HepG2 (cell line): Measurements from ENCODE around the gene MAGEL2. TPM values are rescaled to one million over a fixed set of nuclear protein-coding genes. Genes with fewer than 3 reads are reported as not detected.

ENCODE experiments used
- AHDC1 ChIP-seq: sonication (generic); formaldehyde crosslinking; IDR thresholded peaks from 2 replicates; pipeline ENCODE4 v1.5.1; 2020; ENCODE audit warnings: mild to moderate bottlenecking, missing genetic modification reagents, borderline replicate concordance
- BCL6 ChIP-seq: IDR thresholded peaks from 2 replicates; pipeline ENCODE4 v1.6.1; 2016; ENCODE audit warnings: missing genetic modification reagents, missing compliant biosample characterization
- BCLAF1 ChIP-seq: fragments of 450-650 bp; IDR thresholded peaks from 2 replicates; pipeline ENCODE4 v1.6.1; 2017; ENCODE audit warnings: mild to moderate bottlenecking
- FOXJ3 ChIP-seq: sonication (generic); formaldehyde crosslinking; IDR thresholded peaks from 2 replicates; pipeline ENCODE4 v1.4.0; 2020; ENCODE audit warnings: missing genetic modification reagents, mild to moderate bottlenecking, borderline replicate concordance
- FOXK1 ChIP-seq: sonication (generic); formaldehyde crosslinking; IDR thresholded peaks from 2 replicates; pipeline ENCODE4 v1.4.0; 2020; ENCODE audit warnings: low read depth, missing genetic modification reagents, borderline replicate concordance
- HDAC1 ChIP-seq: sonication (generic); formaldehyde crosslinking; IDR thresholded peaks from 2 replicates; pipeline ENCODE4 v1.5.1; 2020; ENCODE audit warnings: mild to moderate bottlenecking, missing genetic modification reagents
- KAT8 ChIP-seq: IDR thresholded peaks from 2 replicates; pipeline ENCODE4 v1.6.1; 2016; ENCODE audit warnings: missing genetic modification reagents, missing compliant biosample characterization
- MED1 ChIP-seq: sonication (generic); formaldehyde crosslinking; IDR thresholded peaks from 2 replicates; pipeline ENCODE4 v1.4.0; 2020; ENCODE audit warnings: missing genetic modification reagents
- NAIF1 ChIP-seq: sonication (generic); formaldehyde crosslinking; IDR thresholded peaks from 2 replicates; pipeline ENCODE4 v1.5.0; 2020; ENCODE audit warnings: mild to moderate bottlenecking, missing genetic modification reagents, borderline replicate concordance
- POGK ChIP-seq: sonication (generic); formaldehyde crosslinking; conservative IDR thresholded peaks from 2 replicates; pipeline ENCODE4 v1.8.0; 2022; ENCODE audit warnings: mild to moderate bottlenecking, moderate library complexity, missing genetic modification reagents
- SMC3 ChIP-seq: IDR thresholded peaks from 2 replicates; pipeline ENCODE4 v1.6.1; 2011; ENCODE audit warnings: low read length, improper control_type of control experiment
- ZGPAT ChIP-seq: IDR thresholded peaks from 2 replicates; pipeline ENCODE4 v1.6.1; 2016; ENCODE audit warnings: mild to moderate bottlenecking
- ZIK1 ChIP-seq: sonication (generic); formaldehyde crosslinking; IDR thresholded peaks from 2 replicates; pipeline ENCODE4 v1.5.0; 2020; ENCODE audit warnings: mild to moderate bottlenecking, low read depth, missing genetic modification reagents, borderline replicate concordance
- ZNF292 ChIP-seq: sonication (generic); formaldehyde crosslinking; IDR thresholded peaks from 2 replicates; pipeline ENCODE4 v1.8.1; 2022; ENCODE audit warnings: mild to moderate bottlenecking, low read depth, missing genetic modification reagents, borderline replicate concordance
- ZNF350 ChIP-seq: sonication (generic); formaldehyde crosslinking; IDR thresholded peaks from 2 replicates; pipeline ENCODE4 v1.4.0; 2020; ENCODE audit warnings: mild to moderate bottlenecking, low read depth, missing genetic modification reagents, borderline replicate concordance
- ZNF557 ChIP-seq: sonication (generic); formaldehyde crosslinking; IDR thresholded peaks from 2 replicates; pipeline ENCODE4 v1.4.0; 2020; ENCODE audit warnings: missing genetic modification reagents
- ZSCAN12 ChIP-seq: sonication (generic); formaldehyde crosslinking; IDR thresholded peaks from 2 replicates; pipeline ENCODE4 v1.9.0; 2021; ENCODE audit warnings: mild to moderate bottlenecking, missing genetic modification reagents
- ZSCAN31 ChIP-seq: sonication (generic); formaldehyde crosslinking; IDR thresholded peaks from 2 replicates; pipeline ENCODE4 v1.5.0; 2020; ENCODE audit warnings: low read depth, mild to moderate bottlenecking, missing genetic modification reagents
- polyA plus RNA-seq, 8 experiments: library from polyadenylated mRNA; depleted of rRNA in 3 of 8; stranded (reverse) in 7 of 8; unstranded in 1 of 8; fragments of >200 nt; fragmentation: Illumina TruSeq in 4 of 8; extraction: Trizol in 4 of 8; gene quantifications; 2 replicates each; pipeline versions ENCODE4 v1.2.1 to v1.2.3, GENCODE V29; 2011 to 2016; ENCODE audit warnings: low read depth in 4 of 8, missing spikeins in 1 of 8, mixed read lengths in 1 of 8; ENCODE audit not compliant: insufficient read depth in 1 of 8
- total RNA-seq, 5 experiments: library from RNA; depleted of rRNA; stranded (reverse); fragments of >200 nt; fragmentation: Illumina TruSeq; extraction: Trizol; gene quantifications; 2 replicates each; pipeline ENCODE4 v1.2.3, GENCODE V29; 2016; ENCODE audit warnings: low read depth in 1 of 5

The MAGEL2 gene
- total and polyA plus RNA-seq, 2 of the 13 experiments (the other 11 are each of a cell fraction or from before 2014, with no cell fraction given) = not detected

- TF ChIP-seq BCLAF1 = no peak
- peak; percentile 58; the same call in 1 of the 2 replicates for TF ChIP-seq KAT8
- TF ChIP-seq POGK = peak; percentile 63; the same call in 1 of the 2 replicates
- TF ChIP-seq BCL6 = peak; percentile 94
- peak; percentile 80; the same call in 1 of the 2 replicates for TF ChIP-seq FOXJ3
- TF ChIP-seq ZNF557 (CRISPR knock-in tag) = peak; percentile 65; the same call in 1 of the 2 replicates
- TF ChIP-seq ZIK1 = no peak
- no peak for TF ChIP-seq ZSCAN31 (CRISPR knock-in tag)
- peak; percentile 70 for TF ChIP-seq HDAC1
- peak; percentile 78; the same call in 1 of the 2 replicates for TF ChIP-seq FOXK1 (CRISPR knock-in tag)
- TF ChIP-seq AHDC1 (CRISPR knock-in tag) = peak; percentile 78; the same call in 1 of the 2 replicates
- peak; percentile 74; the same call in 1 of the 2 replicates for TF ChIP-seq ZNF350 (CRISPR knock-in tag)
- TF ChIP-seq SMC3 = peak; percentile 50
- TF ChIP-seq ZSCAN12 = no peak
- TF ChIP-seq NAIF1 (CRISPR knock-in tag) = 0 out of 2 replicates have a peak, but pooled peaks have one; percentile 27
- TF ChIP-seq ZGPAT (CRISPR knock-in tag) = peak; percentile 57; the same call in 1 of the 2 replicates
- peak; percentile 50; the same call in 1 of the 2 replicates for TF ChIP-seq ZNF292 (CRISPR knock-in tag)
- TF ChIP-seq MED1 (CRISPR knock-in tag) = peak; percentile 84
These were observed 42.8 kb upstream of the MAGEL2 start (continued) for GRCh38 chr15:23690450-23690852.
